Dedifferentiated amniotic fluid mesenchymal stem cell (primary cell): ENCODE measurements around the gene NDE1.
"Not testable (repeated sequence)": the region's sequence is repeated elsewhere in the genome, so short reads cannot be mapped to it uniquely, and the experiment has no call there.

Experiments
- DNase-seq: peaks from one replicate; pipeline ENCODE4 v3.0.0-alpha.2; 2016; ENCODE audit errors: extremely low spot score

The NDE1 gene

DNA sequence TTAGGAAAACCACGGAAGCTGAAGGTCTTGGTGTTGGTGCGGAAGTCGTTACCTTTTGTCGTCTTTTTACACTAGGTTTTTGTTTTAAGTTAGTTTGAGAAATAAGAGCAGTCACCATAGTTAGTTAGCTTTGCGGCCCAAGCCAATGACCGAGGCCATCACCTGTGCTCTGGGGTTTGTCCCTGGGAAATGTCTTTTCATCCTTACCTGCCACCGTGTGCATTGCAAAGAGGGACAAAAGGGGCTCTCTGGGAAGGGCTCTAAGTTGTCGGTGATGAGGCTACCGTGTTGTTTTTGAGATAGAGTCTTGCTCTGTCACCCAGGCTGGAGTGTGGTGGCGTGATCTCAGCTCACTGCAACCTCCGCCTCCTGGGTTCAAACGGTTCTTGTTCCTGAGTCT, 49.8 kb downstream of the NDE1 start:
- DNase-seq, result no peak

DNA sequence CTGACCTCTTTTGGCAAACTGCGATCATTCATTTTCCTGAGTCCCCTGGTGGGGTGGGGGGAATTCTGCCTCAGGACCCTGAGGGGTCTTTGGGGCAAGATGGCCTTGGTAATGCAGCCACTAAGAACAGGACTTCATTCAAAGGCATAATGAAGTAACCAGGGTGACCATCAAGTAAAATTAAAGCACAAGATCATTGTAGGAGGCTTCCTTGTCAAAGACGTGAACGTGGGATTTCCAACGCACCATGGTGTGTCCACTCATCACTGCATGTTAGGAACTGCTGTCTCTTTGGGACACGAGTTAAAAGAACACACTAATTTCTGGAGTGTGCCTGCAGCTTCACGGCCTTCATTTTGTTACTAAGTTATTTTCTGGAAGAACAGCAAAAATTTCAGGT, 51.3 kb downstream of the NDE1 start:
- DNase-seq, result no peak

DNA sequence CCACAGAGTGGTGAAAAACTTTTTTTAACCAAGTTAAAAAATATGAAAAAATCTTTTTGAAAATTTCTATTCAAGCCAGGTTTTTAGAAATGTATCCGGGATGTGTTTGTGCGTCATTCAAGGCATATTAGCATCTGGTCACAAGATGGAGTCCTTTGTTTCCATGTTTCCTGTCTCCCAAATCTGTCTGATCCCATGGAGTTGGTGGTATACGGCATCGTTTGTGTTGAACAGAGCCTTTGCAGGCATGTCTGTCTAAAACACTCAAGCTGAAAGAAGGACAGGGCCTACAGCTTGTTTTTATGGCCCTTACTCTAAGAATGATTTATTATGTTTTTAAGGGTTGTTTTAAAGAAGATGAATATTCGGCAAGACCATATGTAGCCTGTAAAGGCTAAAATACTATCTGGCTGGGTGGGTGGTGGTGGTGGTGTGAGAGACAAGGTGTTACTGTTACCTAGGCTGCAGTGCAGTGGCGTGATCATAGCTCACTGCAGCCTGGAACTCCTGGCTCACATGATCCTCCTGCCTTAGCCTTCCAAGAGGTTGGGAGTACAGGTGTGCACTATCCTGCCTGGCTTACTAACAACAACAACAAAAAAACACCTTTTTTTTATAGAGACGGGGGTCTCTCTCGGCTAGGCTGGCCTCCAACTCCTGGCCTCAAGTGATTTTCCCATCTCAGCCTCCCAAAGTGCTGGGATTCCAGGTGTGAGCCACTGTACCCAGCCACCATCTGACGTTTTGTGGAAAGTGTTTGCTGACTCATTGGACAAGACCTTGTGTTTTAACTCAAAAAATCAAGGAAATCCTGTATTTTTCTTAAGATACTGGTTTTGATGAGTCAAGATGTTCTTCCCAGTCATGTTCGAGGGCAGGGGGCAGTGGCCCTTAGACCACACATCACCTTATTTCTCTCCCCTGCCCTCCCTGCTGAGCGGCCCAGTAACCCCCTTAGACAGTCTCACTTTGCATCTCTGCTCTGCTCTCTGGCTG, 52.2 kb downstream of the NDE1 start:
- no peak for DNase-seq

DNA sequence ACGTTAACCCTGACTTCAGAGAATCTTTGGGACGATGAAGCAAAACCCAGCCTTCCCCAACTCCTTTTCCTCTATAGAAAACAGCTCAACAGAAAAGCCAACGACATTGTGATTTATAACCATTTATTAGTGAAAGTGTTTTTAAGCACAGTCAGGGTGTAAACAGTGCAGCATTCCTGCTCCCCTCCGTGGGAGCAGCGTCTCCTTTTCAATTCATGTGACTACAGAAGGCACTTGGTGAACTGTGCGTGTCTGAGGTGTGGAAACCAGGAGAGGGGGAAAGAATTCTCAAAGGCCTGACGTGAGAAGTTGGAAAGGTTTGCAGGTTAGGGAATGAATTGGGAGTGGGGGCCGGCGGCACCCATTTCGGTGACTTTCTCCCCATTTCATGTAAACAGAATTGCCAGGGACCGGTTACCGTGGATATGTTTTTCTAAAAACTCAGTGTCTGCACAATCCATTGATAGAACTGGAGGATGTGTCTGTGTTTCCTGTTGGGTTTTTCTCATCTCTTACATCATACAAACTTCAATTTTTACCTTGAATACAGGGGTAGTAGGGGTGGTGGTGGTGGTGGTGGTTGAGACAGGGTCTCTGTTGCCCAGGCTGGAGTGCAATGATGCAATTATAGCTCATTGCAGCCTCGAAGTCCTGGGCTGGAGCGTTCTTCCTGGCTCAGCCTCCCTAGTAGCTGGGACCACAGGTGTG, 53.1 kb downstream of the NDE1 start:
- DNase-seq, result no peak

DNA sequence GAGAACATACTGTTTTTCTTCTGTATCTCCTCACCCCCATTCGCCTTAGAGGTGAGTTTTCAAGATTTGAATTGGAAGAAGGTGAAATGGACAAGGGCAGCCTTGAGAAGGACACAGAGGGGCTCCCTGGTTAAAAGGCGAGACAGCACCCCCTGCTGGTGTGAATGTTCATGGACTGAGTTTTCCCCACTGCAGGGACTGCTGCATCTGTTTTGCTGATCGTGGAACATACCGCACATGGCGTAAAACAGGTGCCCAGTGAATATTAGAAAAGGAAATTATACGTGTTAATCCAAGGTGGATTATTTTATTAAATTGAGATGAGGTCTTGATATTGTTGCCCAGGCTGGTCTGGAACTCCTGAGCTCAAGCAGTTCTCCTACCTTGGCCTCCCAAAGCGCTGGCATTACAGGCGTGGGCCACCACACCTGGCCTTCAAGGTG, 54.5 kb downstream of the NDE1 start:
- peak; percentile 63 for DNase-seq

DNA sequence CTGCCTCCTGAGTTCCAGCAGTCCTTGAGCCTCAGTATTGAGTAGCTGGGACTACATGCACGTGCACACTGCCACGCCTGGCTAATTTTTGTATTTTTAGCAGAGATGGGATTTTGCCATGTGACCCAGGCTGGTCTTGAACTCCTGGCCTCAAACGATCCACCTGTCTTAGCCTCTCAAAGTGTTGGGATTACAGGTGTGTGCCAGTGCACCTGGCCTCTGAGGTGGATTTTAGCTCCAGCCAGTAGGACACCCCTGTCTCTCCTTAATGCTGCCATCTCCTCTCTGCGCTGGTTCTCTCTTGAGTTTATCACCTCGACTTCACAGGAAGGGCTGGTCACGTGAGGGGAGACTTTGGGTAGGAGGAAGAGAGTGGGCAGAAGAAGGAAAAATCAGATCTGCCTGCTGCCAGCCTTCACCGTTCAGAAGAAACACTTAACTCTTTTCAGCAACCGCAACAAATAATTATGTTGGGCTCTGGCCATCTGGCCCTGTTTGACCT, 55.1 kb downstream of the NDE1 start:
- no peak for DNase-seq

DNA sequence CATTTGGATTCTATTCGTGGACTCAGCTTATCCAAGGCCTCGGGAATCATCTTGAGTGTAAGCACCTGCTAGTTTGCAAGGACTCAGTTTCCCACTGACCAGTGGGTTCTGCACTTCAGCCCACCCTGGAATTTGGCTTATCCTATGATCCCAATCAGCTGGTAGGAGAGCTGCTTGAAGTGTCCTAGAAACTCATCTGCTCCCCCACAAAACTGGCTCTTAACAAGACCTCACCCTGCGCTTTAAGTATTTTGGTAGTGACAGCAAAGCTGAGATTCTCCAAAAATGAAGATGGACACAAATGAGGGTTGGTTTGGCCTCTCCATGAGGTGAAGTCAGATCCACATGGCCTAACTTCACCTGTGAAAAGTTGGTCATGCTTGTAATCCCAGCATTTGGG, 57.3 kb downstream of the NDE1 start:
- DNase-seq, result no peak

DNA sequence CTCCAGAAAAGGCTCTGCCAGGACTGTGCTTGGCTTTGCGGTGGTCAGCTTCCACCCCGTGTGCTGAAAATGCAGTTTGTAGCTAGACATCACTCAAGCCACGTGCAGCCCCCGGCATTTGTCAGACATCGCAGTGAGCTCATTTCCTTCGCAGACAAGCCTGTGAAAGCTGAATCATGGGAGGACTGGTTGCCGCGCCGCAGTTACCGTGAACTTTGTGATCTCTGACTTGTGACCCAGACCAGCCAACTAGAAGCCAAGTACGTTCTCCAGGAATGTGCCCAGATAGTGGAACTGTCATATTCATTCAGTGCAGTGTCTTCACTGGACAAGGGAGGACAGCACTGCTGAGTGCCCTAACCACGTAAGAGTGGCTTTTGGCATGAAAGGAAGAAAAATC, 58.1 kb downstream of the NDE1 start:
- DNase-seq, result no peak

DNA sequence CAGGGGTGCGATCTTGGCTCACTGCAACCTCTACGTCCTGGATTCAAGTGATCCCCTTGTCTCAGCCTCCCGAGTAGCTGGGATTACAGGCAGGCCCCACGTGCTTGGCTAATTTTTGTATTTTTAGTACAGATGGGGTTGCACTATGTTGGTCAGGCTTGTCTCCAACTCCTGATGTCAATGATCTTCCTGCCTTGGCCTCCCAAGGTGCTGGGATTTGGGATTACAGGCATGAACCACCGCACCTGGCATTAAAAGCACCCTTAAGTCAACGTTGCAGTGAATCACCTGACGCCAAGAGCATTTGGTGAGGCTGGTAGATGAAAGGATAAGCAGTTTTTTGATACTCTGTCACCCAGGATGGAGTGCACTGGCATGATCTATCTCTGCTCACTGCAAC, 59.0 kb downstream of the NDE1 start:
- no peak for DNase-seq

DNA sequence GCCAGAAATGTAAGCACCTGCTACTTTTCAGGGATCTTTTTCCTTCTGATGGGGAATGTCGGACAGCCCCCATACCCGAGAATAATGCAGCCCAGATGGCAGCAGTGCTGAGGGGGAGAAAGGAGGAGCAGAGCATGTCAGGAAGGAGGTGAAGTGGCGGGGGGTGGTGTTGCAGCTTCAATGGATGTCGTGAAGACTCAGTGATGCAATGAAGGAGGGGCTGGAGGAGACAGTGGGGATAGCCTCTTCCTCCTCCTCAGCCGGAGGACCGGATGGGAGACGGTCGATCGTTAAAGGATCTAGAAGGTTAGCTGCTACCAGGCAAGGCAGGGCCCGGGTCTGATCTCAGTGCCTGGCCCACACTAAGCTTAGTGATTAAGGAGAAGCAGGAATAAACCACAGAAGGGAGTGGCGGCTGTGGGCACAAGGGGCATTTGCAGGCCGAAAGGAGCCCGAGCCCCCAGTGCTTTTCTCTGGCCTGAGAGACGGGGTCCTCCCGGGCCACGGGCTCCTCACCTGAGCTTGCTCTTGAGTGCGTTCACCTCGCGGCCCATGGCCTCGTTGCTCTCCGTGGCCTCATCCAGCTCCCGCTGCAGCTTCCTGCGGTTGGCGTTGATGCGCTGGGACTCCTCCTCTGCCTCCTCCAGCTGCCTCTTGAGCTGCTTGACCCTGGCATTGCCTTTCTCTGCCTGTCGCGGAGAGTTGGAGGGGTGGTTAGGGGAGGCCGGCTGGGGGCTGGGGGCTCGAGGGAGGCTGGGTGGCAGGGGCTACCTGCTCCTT, 64.5 kb downstream of the NDE1 start:
- no peak for DNase-seq

DNA sequence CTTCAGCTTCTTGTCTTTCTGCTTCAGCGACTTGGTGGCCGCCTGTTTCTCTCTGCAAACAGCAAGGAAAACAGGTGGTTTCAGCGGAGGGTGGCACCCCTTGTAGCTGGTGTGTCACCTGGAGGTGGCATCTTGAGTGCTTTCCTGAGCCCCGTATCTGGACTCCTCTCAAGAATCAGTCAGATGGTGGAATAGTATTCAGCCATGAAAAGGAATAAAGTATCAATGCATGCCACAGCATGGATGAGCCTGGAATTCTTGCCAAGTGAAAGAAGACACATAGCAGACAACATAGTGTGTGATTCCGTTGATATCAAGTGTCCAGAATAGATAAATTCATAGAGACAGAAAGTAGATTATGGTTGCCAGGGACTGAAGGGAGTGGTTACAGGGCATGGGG, 65.2 kb downstream of the NDE1 start:
- DNase-seq, result no peak

DNA sequence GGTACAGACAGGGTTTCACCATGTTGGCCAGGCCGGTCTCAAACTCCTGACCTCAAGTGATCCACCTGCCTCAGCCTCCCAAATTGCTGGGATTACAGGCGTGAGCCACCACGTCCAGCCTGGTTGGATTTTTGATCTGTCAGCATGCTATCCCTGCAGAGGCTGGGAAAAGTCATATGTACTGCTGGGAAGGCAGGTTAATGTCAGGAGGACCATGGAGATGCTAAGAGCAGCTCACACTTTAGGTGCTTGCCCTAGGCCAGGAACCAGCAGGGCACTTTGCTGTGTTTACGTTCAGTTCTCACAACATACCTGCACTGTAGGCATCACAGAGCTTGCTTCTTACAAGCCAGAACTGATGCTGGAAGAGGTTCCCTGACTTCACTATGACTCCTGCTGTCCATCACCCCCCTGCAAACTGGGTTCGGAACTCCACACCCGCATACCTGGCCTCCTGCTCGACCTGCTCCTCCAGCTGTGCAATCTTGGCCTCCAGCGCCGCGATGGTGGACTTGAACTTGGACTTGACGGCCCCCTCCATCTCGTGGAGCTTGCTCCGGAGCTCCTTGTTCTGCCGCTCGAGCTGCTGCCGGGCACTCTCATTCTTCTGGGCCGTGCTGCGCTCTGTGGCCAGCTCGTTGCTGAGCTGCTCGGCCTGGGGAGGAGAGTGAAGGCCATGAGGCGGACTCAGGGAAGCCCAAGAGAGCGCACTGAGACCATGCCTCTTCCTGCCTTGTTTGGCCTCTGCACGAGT, 66.8 kb downstream of the NDE1 start:
- DNase-seq, result no peak

DNA sequence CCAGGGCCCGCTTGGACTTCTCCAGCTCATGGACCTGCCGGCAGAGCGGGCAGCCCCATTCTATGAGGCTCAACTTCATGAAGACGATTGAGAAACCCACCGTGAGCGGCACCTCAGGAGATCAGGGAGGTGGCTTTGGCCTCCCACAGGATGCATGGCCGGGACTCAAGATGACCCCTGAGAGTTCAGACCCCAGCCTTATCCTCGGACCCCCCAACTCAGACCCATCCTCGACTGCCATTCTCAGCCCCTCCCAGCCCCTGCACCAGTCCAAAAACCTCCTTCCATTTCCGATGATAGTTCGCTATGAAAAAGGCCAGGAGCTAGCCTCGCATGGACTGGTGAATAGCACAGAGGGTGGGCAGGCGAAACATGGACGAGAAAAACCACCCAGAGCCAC, 71.0 kb downstream of the NDE1 start:
- DNase-seq, result no peak

DNA sequence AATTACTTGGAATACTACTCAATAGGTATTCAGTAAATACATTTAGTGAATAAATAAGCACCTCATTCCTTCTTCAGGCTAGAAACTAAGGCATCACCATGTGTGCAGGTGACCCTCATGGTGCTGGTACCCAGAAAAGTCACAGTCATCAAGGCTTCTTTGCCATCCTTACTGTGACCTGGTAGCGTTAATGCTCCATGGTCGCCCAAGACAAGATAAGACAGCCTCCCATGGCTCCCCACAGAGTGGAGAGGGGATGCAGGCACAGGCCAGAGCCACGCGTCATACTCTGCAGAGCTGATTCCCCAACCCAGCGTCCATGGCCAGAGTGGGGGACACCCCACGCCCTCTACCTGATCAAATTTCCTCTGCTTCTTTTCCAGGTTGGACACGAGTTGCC, 73.8 kb downstream of the NDE1 start:
- DNase-seq, result no peak

DNA sequence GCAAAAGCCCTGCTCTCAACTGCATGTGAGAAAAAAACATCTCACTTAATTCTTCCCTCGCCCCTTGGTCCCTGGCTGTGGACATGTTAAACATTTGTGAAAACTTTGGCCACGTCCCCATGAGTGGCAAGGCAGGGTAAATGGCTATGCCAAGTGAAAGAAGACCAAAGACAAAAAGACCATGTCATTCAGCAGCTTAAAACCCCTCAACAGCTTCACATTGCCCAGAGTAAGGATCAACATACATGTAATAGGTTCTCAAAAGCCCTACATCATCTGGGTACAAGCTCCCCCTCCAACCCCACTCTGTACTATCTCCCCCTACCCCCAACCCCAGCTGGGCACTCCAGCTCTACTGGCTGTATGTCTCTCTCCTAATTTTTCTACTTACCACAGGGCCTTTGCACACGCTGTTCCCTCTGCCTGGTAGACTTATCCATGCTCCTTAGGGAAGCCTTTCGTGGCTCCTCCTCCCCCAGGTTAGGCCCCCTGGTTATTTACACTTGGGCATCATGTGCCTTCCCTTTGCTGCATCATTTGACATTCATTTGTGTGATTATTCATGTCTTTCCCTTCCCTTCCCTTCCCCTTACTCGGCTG, 75.7 kb downstream of the NDE1 start:
- DNase-seq, result no peak

DNA sequence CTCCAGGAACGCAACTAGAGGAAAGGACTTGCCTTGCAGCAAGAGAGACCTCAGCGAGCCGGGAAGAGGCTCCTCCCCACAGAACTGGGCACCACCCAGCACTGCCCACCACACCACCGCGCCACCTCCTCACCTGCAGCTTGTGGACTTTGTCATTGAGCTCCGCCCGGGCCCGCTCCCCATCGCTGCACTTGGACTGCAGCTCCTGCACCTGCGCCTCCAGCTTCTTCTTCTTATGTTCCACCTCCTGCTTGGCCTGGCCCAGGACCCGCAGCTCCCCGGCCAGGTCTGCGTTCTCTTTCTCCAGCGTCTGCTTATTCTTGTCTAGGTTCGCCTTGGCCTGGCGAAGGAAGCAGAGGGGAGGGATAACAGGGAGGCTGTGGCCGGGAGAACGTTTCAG, 76.7 kb downstream of the NDE1 start:
- no peak for DNase-seq

DNA sequence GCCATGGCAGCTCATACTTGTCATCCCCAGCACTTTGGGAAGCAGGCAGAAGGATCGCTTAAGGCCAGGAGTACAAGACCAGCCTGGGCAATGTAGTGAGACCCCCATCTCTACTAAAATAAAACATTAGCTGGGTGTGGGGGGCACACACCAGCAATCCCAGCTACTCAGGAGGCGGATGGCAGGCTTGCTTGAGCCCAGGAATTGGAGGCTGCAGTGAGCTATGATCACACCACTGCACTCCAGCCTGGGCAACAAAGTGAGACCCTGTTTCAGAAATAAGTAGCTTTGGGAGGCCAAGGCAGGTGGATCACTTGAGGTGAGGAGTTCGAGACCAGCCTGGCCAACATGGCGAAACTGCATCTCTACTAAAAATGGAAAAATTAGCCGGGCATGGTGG, 77.7 kb downstream of the NDE1 start:
- DNase-seq, result not testable (repeated sequence)

DNA sequence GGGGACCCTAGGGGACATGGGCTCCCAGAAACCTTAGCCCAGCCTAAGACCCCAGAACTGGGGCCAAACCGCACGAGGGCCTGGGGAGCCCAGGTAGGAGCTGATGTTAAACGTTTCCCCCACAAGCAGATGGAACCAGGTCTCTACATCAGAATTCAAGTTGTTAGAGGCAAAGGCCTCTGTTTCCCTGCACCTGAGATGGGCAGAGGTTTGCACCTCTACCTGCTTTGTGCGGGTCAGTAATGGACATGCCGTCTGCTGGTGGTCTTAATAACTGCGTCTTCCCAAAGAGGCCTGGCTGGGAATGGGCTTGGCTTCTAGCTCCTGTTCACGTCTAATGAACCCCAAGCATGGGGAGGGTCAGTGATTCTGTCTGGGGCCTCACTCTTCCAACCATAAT, 79.1 kb downstream of the NDE1 start:
- no peak for DNase-seq

DNA sequence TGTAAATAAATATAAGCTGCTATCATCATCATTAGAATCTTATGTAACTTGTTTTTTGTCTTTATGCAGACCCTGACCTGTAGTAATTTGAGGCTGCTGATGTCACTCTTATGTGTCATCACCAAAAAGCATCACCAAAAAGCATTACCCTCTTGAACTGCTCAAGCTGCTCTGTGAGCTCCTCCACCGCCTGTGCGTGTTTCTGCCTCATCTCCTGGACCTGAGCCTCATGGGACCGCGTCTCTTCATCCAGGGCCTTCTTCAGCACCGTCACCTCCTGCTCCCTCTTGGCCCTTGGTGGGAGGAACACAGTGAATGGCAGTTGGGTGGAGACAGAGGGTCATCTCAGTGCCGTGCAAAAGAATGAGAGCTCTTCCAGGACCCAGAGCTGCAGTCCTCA, 82.4 kb downstream of the NDE1 start:
- DNase-seq, result no peak

DNA sequence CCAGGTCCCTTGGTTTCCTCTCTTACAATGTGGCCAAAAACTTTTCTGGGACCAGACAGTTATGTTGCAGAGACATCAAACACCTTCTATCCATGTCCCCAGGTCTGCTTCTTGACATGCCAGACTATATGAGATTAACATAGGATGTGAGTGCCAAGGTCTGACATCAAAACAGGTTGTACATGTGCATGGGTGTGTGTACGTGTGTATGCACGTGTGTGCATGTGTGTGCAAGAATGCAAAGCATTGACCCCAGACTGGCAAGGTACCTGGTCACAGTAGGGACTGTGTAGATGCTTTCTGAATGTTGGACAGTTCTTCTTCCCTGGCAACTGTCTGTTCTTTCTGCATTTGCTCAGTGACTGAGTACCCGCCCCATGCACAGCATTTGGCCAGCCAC, 85.6 kb downstream of the NDE1 start:
- DNase-seq, result no peak

DNA sequence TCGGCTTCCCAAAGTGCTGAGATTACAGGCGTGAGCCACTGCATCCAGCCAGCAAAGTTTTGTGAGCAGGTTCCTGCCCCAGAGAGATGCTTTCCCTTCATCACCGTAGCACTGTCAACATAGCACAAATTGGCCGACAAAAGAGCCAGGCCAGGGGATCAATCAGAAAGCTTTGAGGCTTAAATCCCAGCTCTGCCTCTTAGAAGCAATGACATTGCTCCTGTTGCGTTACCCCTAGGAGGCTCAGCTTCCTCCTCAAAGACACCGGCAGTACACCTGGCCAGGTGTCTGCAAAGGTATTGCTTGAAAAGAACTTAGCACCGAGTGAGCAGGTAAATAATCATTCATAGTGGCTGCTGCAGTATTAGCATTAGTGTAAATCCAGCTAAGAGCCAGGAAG, 86.5 kb downstream of the NDE1 start:
- no peak for DNase-seq
